ENCODE measurements around the gene MTERF2. TPM values are rescaled to one million over a fixed set of nuclear protein-coding genes. Genes with fewer than 3 reads are reported as not detected.

The MTERF2 gene
- total RNA-seq, 1 experiment from 2014 or later = 5.0 TPM

DNA sequence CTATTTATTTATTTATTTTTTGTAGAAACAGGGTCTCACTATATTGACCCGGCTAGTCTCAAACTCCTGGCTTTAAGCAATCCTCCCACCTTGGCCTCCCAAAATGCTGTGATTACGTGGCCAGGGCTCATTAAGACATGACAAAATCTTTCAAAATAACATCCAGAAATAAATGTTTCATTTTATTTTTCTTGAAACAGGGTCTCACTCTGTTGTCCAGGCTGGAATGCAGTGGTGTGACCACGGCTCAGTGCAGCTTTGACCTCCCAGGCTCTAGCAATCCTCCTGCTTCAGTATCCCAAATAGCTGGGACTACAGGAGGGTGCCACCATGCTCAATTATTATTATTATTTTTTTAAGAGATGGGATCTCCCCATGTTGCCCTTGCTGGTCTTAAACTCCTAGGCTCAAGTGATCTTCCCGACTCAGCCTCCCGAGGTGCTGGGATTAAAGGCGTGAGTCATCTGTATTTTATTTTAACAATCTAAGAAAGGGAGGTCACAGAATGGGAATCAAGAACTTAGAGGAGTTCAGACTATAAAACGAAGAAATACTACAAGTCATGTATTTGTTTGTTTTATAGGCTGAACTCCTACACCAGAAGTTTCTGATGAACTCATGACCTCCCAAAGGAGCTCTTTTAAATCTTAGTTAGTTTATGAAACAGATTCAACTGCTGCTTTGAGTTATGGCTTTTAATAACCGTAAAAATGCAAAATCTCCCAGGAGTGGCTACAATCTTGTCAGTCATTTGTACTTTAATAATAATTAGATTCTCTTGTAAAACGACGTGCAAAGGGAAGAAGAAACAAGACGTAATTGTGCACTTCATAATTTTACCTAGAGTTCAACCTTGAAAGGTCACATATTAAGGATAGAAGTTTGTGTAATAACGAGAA, 33.3 kb downstream of the MTERF2 start:
- WGBS (ENCODE audit: extremely low coverage, insufficient read length, low lambda C conversion rate) = no CpG with 5 or more reads among the region's 12 CpGs
- H2BK5ac ChIP-seq (ENCODE audit: insufficient read length, low read length) = no peak overlapping the region
- no peak overlapping the region for H3K14ac ChIP-seq (ENCODE audit: insufficient read depth, low read length)
- peaks cover 5% of the 10 kb centered on the region for H3K9me3 ChIP-seq (ENCODE audit: control insufficient read depth, low read depth, low read length)
- no peaks in the 10 kb centered on the region; the same call in 1 of the 2 replicates for H3K27me3 ChIP-seq (ENCODE audit: insufficient read depth, low read length)
- H4K91ac ChIP-seq (ENCODE audit: insufficient read length, low read depth, low read length) = no peak overlapping the region
- H3T11ph ChIP-seq (ENCODE audit: low read length) = no peak overlapping the region
- no peak overlapping the region for H3K27ac ChIP-seq (ENCODE audit: insufficient read length, low read depth, low read length)
- H3K23me2 ChIP-seq (ENCODE audit: insufficient read length, low read depth, low read length, poor library complexity, severe bottlenecking) = peaks cover 10% of the 10 kb centered on the region
- H3K4ac ChIP-seq (ENCODE audit: low read depth, low read length) = no peak overlapping the region
- H3K4me1 ChIP-seq (ENCODE audit: insufficient read depth, low read length) = no peaks in the 10 kb centered on the region
- H2BK120ac ChIP-seq (ENCODE audit: low read depth, low read length, poor library complexity, severe bottlenecking) = no peak overlapping the region
- Mint-ChIP-seq H3K4me3 (no peak overlapping the region; a peak in 1 of 5 replicates), H3K27me3 (ENCODE audit: low read depth) (peaks cover 40% of the 10 kb centered on the region), H3K4me1 (peaks cover 13% of the 10 kb centered on the region in 2 experiments), H3K36me3 (ENCODE audit: insufficient read depth in 1 of 3, low read depth in 3 of 3) (peaks cover 0 to 4% (median 0%) of the 10 kb centered on the region in 3 experiments; a peak in 2 of 7 replicates), H3K27ac (no peak overlapping the region), H3K9me3 (peaks cover 11 to 14% of the 10 kb centered on the region in 2 experiments)
- H2BK12ac ChIP-seq (ENCODE audit: insufficient read length, low read depth, low read length) = no peak overlapping the region
- H4K5ac ChIP-seq (ENCODE audit: insufficient read length, low read depth, low read length) = no peak overlapping the region
- H2AFZ ChIP-seq (ENCODE audit: low read length) = no peak overlapping the region
- no peak overlapping the region for H3K18ac ChIP-seq (ENCODE audit: insufficient read length, low read depth, low read length)
- H3K79me2 ChIP-seq (ENCODE audit: insufficient read depth, low read length) = 0 out of 2 replicates have a peak, but pooled peaks cover 2% of the 10 kb centered on the region
- H2BK15ac ChIP-seq (ENCODE audit: low read depth, low read length) = no peak overlapping the region
- no peak for DNase-seq
- no peaks in the 10 kb centered on the region for H3K79me1 ChIP-seq (ENCODE audit: insufficient read depth, low read depth, low read length, poor library complexity, severe bottlenecking)
- H2AK5ac ChIP-seq (ENCODE audit: insufficient read length, low read length) = no peak overlapping the region
- H3K4me2 ChIP-seq (ENCODE audit: insufficient read depth, insufficient read length, low read length) = no peak overlapping the region
- TF ChIP-seq, protein P1, sequence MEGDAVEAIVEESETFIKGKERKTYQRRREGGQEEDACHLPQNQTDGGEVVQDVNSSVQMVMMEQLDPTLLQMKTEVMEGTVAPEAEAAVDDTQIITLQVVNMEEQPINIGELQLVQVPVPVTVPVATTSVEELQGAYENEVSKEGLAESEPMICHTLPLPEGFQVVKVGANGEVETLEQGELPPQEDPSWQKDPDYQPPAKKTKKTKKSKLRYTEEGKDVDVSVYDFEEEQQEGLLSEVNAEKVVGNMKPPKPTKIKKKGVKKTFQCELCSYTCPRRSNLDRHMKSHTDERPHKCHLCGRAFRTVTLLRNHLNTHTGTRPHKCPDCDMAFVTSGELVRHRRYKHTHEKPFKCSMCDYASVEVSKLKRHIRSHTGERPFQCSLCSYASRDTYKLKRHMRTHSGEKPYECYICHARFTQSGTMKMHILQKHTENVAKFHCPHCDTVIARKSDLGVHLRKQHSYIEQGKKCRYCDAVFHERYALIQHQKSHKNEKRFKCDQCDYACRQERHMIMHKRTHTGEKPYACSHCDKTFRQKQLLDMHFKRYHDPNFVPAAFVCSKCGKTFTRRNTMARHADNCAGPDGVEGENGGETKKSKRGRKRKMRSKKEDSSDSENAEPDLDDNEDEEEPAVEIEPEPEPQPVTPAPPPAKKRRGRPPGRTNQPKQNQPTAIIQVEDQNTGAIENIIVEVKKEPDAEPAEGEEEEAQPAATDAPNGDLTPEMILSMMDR (conservative IDR thresholded peaks at IDR 0.05) = no peak
- no peak overlapping the region for H3K23ac ChIP-seq (ENCODE audit: insufficient read length, low read depth, low read length)
- H3K56ac ChIP-seq (ENCODE audit: insufficient read length, low read depth, low read length) = no peak overlapping the region
- no peaks in the 10 kb centered on the region for H4K20me1 ChIP-seq (ENCODE audit: control insufficient read depth, insufficient read depth, insufficient read length)
- no peak overlapping the region for H2BK20ac ChIP-seq (ENCODE audit: low read depth, low read length, poor library complexity, severe bottlenecking)
- no peak overlapping the region for H4K8ac ChIP-seq (replicated peaks; ENCODE audit: insufficient read length, low read depth, low read length)
- no peak overlapping the region for H3K9ac ChIP-seq (ENCODE audit: extremely low read depth, insufficient read length, low read length)

Measured in H9 (cell line).